ENCODE data around the gene SZT2. TPM values are rescaled to one million over a fixed set of nuclear protein-coding genes. Genes with fewer than 3 reads are reported as not detected.
"Not testable (repeated sequence)": the region's sequence is repeated elsewhere in the genome, so short reads cannot be mapped to it uniquely, and the experiment has no call there.

Gene SZT2
- total RNA-seq, 1 donor from 2014 or later = 10.6 TPM

GRCh38 chr1:43453442-43454269 lies 64.0 kb downstream of the SZT2 start, which contains the start of gene HYI:
TSS of gene HYI (minus strand) at chr1:43453931. CDS start at chr1:43453793, 138 bp downstream.
- no peak for TF ChIP-seq CTCF (conservative IDR thresholded peaks at IDR 0.05; ENCODE audit: low read depth, low read length)
- peak within 1 kb of the TSS; percentile 50 for H3K4me3 ChIP-seq (ENCODE audit: low read depth, low read length)
- DNase-seq (ENCODE audit: low read depth) = no peak

DNA sequence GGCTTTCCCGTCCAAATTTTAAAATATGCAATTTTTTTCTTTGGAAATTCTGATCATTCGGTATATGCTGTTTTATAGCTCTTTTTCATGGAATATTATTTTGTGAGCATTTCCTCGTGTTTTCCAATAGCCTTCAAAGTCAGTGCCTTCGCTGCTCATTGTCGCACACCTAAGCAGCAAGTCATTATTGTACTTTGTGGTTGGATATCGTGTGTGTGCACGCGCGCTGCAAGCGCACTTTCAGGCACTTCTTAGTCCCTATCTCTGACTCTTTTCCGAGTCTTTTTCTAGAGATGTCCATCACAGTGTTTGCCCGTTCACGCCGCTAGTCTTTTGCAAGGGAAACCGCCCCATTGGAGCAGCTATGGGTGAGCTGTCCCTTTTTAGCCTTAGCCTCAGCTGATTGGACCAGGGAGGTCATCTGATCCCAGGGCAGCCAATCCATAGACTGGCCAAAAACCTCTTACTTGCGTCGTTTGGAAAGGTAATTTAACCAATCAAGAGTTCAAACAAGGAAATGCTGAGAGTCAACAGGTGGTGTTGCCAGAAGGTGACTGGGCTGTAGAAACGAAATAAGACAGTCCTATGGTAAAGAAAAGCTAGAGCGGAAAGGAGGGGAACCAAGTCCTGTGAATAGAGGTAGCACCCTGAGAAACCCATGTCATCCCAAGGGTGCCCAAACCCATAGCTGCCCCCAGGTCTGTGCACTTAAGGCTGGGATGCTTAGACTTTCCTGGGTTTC lies 64.7 kb downstream of the SZT2 start:
- H3K4me3 ChIP-seq (ENCODE audit: low read depth, low read length) = peak overlapping the region; percentile 50
- peak; percentile 54 for DNase-seq (ENCODE audit: low read depth)
- TF ChIP-seq CTCF (conservative IDR thresholded peaks at IDR 0.05; ENCODE audit: low read depth, low read length) = no peak

- no peak overlapping the region for H3K4me3 ChIP-seq (ENCODE audit: low read depth, low read length)
- no peak for TF ChIP-seq CTCF (conservative IDR thresholded peaks at IDR 0.05; ENCODE audit: low read depth, low read length)
- DNase-seq (ENCODE audit: low read depth) = no peak
Observed at GRCh38 chr1:43455213-43455889, 65.7 kb downstream of the SZT2 start.

GRCh38 chr1:43458379-43458778 lies 68.7 kb downstream of the SZT2 start:
- not testable (repeated sequence) for DNase-seq (ENCODE audit: low read depth); H3K4me3 ChIP-seq (ENCODE audit: low read depth, low read length)

DNA sequence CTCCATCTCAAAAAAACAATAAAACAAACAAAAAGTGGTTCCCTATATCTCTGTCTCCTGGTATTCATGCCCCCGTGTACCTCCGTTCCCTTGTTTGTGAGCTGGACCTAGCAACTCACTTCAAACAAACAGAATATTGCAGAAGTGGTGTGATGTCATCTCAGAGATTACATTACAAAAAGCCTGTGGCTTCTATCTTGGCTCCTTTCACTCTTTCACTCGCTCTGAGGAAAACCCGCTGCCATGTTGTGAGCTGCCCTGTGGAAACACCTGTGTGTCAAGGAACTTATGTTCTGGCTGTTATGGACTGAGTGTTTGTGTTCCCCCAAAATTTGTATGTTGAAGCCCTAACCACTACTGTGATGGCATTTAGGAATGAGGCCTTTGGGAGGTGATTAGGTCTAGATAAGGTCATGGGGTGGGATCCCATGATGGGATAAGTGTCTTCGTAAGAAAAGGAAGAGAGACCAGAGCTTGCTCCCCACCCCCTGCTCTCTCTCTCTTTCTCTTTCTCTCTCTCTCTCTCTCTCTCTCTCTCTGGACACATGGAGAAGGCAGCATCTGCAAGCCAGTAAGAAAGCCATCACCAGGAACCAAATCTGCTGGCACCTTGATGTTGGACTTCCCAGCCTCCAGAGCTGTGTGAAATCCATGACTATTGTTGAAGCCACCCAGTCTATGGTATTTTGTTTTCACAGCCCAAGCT lies 71.4 kb downstream of the SZT2 start:
- no peak for TF ChIP-seq CTCF (conservative IDR thresholded peaks at IDR 0.05; ENCODE audit: low read depth, low read length)
- no peak overlapping the region for H3K4me3 ChIP-seq (ENCODE audit: low read depth, low read length)
- no peak for DNase-seq (ENCODE audit: low read depth)

DNA sequence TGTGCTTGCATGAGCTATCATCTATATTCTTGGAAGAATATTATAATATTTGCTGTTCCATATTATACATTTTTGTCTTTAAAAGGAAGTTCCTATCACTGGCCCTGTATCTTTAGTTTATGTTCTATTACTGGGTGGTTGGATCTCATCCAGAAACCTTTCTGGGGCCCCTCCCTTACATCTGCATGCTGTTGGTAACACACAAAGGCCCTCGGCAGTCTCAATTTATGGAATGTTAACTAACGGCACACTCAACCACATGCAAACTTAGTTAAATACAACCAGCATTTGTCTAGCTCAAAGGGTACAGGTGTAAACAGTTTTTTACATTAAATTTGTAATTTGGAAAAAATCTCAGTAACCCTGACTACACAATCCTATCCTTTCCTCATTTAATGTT lies 73.8 kb downstream of the SZT2 start:
- DNase-seq (ENCODE audit: low read depth) = no peak
- H3K4me3 ChIP-seq (ENCODE audit: low read depth, low read length) = no peak overlapping the region
- TF ChIP-seq CTCF (conservative IDR thresholded peaks at IDR 0.05; ENCODE audit: low read depth, low read length) = no peak

Measured in epithelial cell of proximal tubule (primary cell).